ENCODE results near the gene DVL1.
A peak's percentile ranks its signal among the peaks of the same experiment; 100 is the strongest.

The DVL1 gene

GRCh38 chr1:1376551-1377226 is 27.5 kb upstream of the DVL1 start:
- no peak for TF ChIP-seq CTCF (IDR thresholded peaks at IDR 0.05; ENCODE audit: unreplicated experiment in 3 of 3)
- Mint-ChIP-seq H3K4me3 (peak overlapping the region; percentile 56 to 69 (median 58)), H3K4me1 (peaks cover 6% of the 10 kb centered on the region), H3K36me3 (ENCODE audit: low read depth) (no peaks in the 10 kb centered on the region), H3K27ac (peak overlapping the region in 1 of 3 experiments; percentile 48), H3K27me3 (ENCODE audit: low read depth) (no peaks in the 10 kb centered on the region), H3K9me3 (no peaks in the 10 kb centered on the region)

- no peaks in the 10 kb centered on the region for H3K27me3 Mint-ChIP-seq (ENCODE audit: low read depth)
- H3K4me3 Mint-ChIP-seq: peak within 1 kb of the TSS; percentile 86 to 91 (median 88)
- peak; percentile 32 to 49 (median 32) for TF ChIP-seq CTCF (IDR thresholded peaks at IDR 0.05; ENCODE audit: unreplicated experiment in 3 of 3)
- no peaks in the 10 kb centered on the region for H3K36me3 Mint-ChIP-seq (ENCODE audit: low read depth)
- peaks cover 6% of the 10 kb centered on the region for H3K4me1 Mint-ChIP-seq
- H3K27ac Mint-ChIP-seq: peak within 1 kb of the TSS; percentile 77 to 86 (median 84)
- H3K9me3 Mint-ChIP-seq: no peaks in the 10 kb centered on the region
These were observed 25.9 kb upstream of the DVL1 start, which contains the start of gene AURKAIP1 for GRCh38 chr1:1374929-1375662. AURKAIP1 (minus strand) TSS chr1:1375207; CDS start chr1:1374756, 451 bp downstream.

DNA sequence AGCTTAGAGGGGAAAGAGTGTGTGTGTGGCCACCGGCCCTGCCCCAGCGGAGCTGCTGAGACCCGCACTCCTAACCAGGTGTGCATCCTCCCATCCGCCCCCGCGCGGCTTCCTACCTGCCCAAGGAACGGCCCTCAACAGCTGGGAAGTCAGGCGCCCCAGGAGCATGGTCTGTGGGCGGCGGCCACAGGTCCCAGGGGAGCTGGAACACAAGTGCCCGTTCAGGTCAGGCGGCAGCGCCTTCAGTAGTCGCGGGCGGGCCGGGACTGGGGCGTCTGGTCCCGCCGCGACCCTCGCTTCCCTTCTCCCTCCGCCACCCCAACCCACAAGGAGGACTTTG is 25.3 kb upstream of the DVL1 start:
- no peaks in the 10 kb centered on the region for H3K27me3 Mint-ChIP-seq (ENCODE audit: low read depth)
- peaks cover 6% of the 10 kb centered on the region for H3K4me1 Mint-ChIP-seq
- H3K9me3 Mint-ChIP-seq: no peaks in the 10 kb centered on the region
- H3K4me3 Mint-ChIP-seq: peak overlapping the region; percentile 86 to 91 (median 88)
- no peak for TF ChIP-seq CTCF (IDR thresholded peaks at IDR 0.05; ENCODE audit: unreplicated experiment in 3 of 3)
- no peak overlapping the region for H3K27ac Mint-ChIP-seq
- no peaks in the 10 kb centered on the region for H3K36me3 Mint-ChIP-seq (ENCODE audit: low read depth)

DNA sequence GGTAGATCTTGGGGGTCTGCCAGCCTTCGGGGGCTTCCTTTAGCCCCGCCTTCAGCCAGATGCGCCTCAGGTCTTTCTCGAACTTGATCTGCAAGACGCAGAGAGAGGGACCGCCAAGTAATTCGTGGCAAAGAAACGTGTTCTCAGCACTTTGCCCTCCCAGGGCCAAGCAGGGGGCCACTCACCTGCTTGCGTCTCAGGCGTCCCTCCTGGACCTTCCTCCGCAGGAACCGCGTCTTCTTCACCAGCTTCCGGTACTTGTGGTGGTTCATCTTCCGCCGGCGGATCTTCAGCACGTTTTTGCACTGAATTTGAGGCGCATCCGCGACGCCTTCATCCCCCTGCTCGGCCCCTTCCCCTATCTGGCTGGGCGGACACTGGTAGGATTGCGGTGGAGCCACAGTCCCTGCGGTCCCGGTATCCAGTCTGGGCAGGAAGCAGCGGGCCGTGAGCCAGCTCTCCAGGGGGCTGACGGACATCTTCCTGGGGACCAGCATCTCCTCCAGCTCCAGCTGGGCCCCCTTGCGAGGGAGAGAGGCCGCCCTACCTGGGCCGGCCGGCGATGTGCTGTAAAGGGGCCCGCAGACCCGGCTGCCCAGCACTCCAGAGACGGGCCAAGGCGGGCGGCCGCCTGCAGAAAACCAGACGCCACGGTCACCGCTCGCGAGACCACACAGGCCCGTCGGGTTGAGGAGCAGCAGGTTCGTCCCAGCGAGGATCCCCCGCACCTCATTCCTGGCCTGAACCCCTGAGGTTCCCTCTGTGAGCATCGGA is 24.8 kb upstream of the DVL1 start:
- H3K9me3 Mint-ChIP-seq: no peaks in the 10 kb centered on the region
- no peaks in the 10 kb centered on the region for H3K27me3 Mint-ChIP-seq (ENCODE audit: low read depth)
- H3K4me3 Mint-ChIP-seq: peak overlapping the region; percentile 86 to 91 (median 88)
- no peaks in the 10 kb centered on the region for H3K36me3 Mint-ChIP-seq (ENCODE audit: low read depth)
- H3K4me1 Mint-ChIP-seq: peaks cover 6% of the 10 kb centered on the region
- no peak overlapping the region for H3K27ac Mint-ChIP-seq
- TF ChIP-seq CTCF (IDR thresholded peaks at IDR 0.05; ENCODE audit: unreplicated experiment in 3 of 3): no peak

DNA sequence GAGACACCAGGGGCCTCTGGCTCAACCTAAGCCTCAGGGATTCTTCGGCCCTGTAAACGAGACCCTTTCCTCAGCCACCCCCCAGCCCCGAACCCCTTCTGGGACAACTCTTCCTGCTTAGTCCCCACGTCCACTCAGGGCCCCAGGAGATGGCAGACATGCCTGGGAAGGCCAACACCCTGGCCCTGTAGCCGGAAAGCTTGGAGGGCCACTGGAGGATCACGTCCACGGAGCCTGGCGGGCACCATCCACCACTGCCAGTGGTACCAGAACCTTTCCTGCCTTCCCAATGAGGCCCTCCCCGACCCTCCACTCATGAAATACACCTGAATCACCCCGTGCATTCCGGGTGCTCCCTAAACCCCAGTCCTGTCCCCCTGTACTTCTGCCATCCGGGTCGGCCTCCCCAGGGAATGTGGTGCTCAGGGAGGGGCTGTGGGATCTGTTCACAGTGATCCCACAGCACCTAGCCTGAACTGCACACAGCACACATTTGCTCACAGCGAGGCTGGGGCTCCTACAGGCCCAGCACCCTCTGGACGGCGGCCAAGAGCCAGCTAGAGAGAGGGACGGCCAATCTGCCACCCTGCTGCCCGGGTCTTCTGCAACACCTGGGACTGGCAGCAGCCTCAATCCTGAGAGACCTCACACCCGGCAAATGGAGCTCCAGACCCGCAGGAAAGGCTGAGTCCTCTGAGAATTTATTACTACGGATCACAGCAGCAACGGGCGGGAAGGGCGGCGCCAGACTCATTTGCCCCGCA is 24.0 kb upstream of the DVL1 start:
- Mint-ChIP-seq H3K4me1 (peaks cover 6% of the 10 kb centered on the region), H3K9me3 (no peaks in the 10 kb centered on the region), H3K4me3 (peak overlapping the region; percentile 74 to 91 (median 88)), H3K27ac (no peak overlapping the region), H3K27me3 (ENCODE audit: low read depth) (peaks cover 4% of the 10 kb centered on the region), H3K36me3 (ENCODE audit: low read depth) (no peaks in the 10 kb centered on the region)
- no peak for TF ChIP-seq CTCF (IDR thresholded peaks at IDR 0.05; ENCODE audit: unreplicated experiment in 3 of 3)

Measured in nephron (organoid).